Endothelial cell of umbilical vein (primary cell): ENCODE measurements around the gene MRPL47. TPM values are rescaled to one million over a fixed set of nuclear protein-coding genes. Genes with fewer than 3 reads are reported as not detected.

Experiments
- BruUV-seq: library from RNA; stranded (reverse); fragments of 400-500 nt; replicated peaks from 2 replicates; lab custom pipeline; 2021; lab: Mats Ljungman, UMichigan
- CTCF ChIA-PET: fragments of 300-600, 350-600 bp; sonication (Branson Sonifier 250); formaldehyde crosslinking; loops from one replicate; lab custom pipeline; 2021; ENCODE audit warnings: antibody characterized with exemption, inconsistent platforms; lab: Charles Lee
- POLR2A ChIA-PET: fragments of 300-600, 350-600 bp; sonication (Branson Sonifier 250); formaldehyde crosslinking; loops from one replicate; lab custom pipeline; 2021; ENCODE audit warnings: antibody characterized with exemption, inconsistent platforms; lab: Charles Lee
- DNase-seq: peaks from one replicate; pipeline ENCODE4 v3.0.0-alpha.2; 2011; ENCODE audit warnings: low read depth, low spot score
- FAIRE-seq: peaks from 2 replicates; lab custom pipeline; 2011; peaks lifted over from hg19 to GRCh38; lab: Jason Lieb, UNC
- H2AFZ ChIP-seq: 2 replicates; pipeline ENCODE4 v1.6.0; 2012; ENCODE audit warnings: low read depth, low read length, control low read depth, inconsistent platforms
- H3K27ac ChIP-seq: 2 replicates; pipeline ENCODE4 v1.5.1; 2011; ENCODE audit warnings: low read depth, mild to moderate bottlenecking, control low read depth, low read length, moderate library complexity; ENCODE audit not compliant: insufficient read depth
- H3K27me3 ChIP-seq, 2 experiments: 2 replicates each; pipeline versions ENCODE4 v1.6.0 to v1.6.1; 2011; ENCODE audit warnings: low read length in 2 of 2, mixed read lengths in 1 of 2; ENCODE audit not compliant: control insufficient read depth in 2 of 2, insufficient read depth in 2 of 2
- H3K36me3 ChIP-seq, 2 experiments: 2 replicates in 1 of 2; 3 replicates in 1 of 2; pipeline ENCODE4 v1.5.1; 2011; ENCODE audit warnings: low read length in 2 of 2, mild to moderate bottlenecking in 1 of 2, moderate library complexity in 1 of 2; ENCODE audit not compliant: control insufficient read depth in 2 of 2, insufficient read depth in 2 of 2; ENCODE audit errors: extremely low read depth in 1 of 2
- H3K4me1 ChIP-seq: 3 replicates; pipeline ENCODE4 v1.5.1; 2011; ENCODE audit warnings: mild to moderate bottlenecking, low read length; ENCODE audit not compliant: control insufficient read depth, insufficient read depth; ENCODE audit errors: extremely low read depth
- H3K4me2 ChIP-seq: 2 replicates; pipeline ENCODE4 v1.6.1; 2011; ENCODE audit warnings: low read length, control low read depth, mixed read lengths; ENCODE audit not compliant: insufficient read depth
- H3K4me3 ChIP-seq, 3 experiments: fragments of 200-600 bp in 1 of 3; sonication (generic), shearing (Covaris generic) in 1 of 3; replicated peaks in 1 of 3; 2 replicates each; pipeline ENCODE4 v1.5.1; 2011 to 2016; ENCODE audit warnings: control low read depth in 3 of 3, low read length in 3 of 3, mild to moderate bottlenecking in 2 of 3, inconsistent platforms in 1 of 3, low read depth in 1 of 3, moderate library complexity in 1 of 3; ENCODE audit not compliant: insufficient read depth in 1 of 3
- H3K79me2 ChIP-seq: 2 replicates; pipeline ENCODE4 v1.6.0; 2012; ENCODE audit warnings: low read length, inconsistent platforms; ENCODE audit not compliant: control insufficient read depth, insufficient read depth
- H3K9ac ChIP-seq: replicated peaks from 2 replicates; pipeline ENCODE3; 2011; ENCODE audit warnings: low read length, control low read depth; ENCODE audit not compliant: insufficient read depth; ENCODE audit errors: extremely low read depth
- H3K9me1 ChIP-seq: replicated peaks from 3 replicates; pipeline ENCODE4 v1.6.0; 2011; ENCODE audit warnings: mild to moderate bottlenecking, low read length; ENCODE audit not compliant: control insufficient read depth, insufficient read depth; ENCODE audit errors: extremely low read depth
- H3K9me3 ChIP-seq: replicated peaks from 2 replicates; pipeline ENCODE4 v1.5.1; 2012; ENCODE audit warnings: low read length, inconsistent platforms; ENCODE audit not compliant: control insufficient read depth, insufficient read depth
- H4K20me1 ChIP-seq: replicated peaks from 2 replicates; pipeline ENCODE3; 2011; ENCODE audit warnings: mild to moderate bottlenecking, low read length; ENCODE audit not compliant: control insufficient read depth, insufficient read depth; ENCODE audit errors: extremely low read depth
- CTCF ChIP-seq, 2 donors: IDR thresholded peaks; 1 replicate in 1 of 2; 2 replicates in 1 of 2; pipeline ENCODE4 v1.5.1; 2011; ENCODE audit warnings: low read length in 2 of 2, mild to moderate bottlenecking in 2 of 2, moderate library complexity in 2 of 2, control low read depth in 1 of 2, inconsistent platforms in 1 of 2, low read depth in 1 of 2; ENCODE audit not compliant: insufficient read depth in 1 of 2; ENCODE audit errors: extremely low read depth in 1 of 2
- EZH2 ChIP-seq: IDR thresholded peaks from 2 replicates; pipeline ENCODE4 v1.6.1; 2012; ENCODE audit warnings: borderline replicate concordance, low read depth, mild to moderate bottlenecking, moderate library complexity, low read length, inconsistent platforms; ENCODE audit not compliant: severe bottlenecking
- FOS ChIP-seq: IDR thresholded peaks from 2 replicates; pipeline ENCODE4 v1.6.1; 2011; ENCODE audit warnings: mild to moderate bottlenecking, low read length, moderate library complexity, borderline replicate concordance; ENCODE audit not compliant: insufficient read depth
- GATA2 ChIP-seq: IDR thresholded peaks from 2 replicates; pipeline ENCODE4 v1.7.0; 2011; ENCODE audit warnings: low read depth, mild to moderate bottlenecking, moderate library complexity, mixed read lengths, low read length; ENCODE audit not compliant: insufficient read length, insufficient read depth
- JUN ChIP-seq: IDR thresholded peaks from 2 replicates; pipeline ENCODE4 v1.6.1; 2011; ENCODE audit warnings: borderline replicate concordance, low read depth; ENCODE audit not compliant: insufficient read length, insufficient read depth
- MAX ChIP-seq: IDR thresholded peaks from 2 replicates; pipeline ENCODE4 v1.6.1; 2011; ENCODE audit not compliant: insufficient read depth, insufficient read length
- MYC ChIP-seq: IDR thresholded peaks from one replicate; pipeline ENCODE4 v1.6.1; 2011; ENCODE audit warnings: mild to moderate bottlenecking, low read depth, low read length
- POLR2A ChIP-seq: IDR thresholded peaks from 2 replicates; pipeline ENCODE4 v1.6.1; 2012; ENCODE audit warnings: low read depth, mild to moderate bottlenecking, control low read depth, low read length
- POLR2AphosphoS5 ChIP-seq: IDR thresholded peaks from 2 replicates; pipeline ENCODE4 v1.6.1; 2012; ENCODE audit warnings: low read depth, mild to moderate bottlenecking, control low read depth, low read length, moderate library complexity; ENCODE audit not compliant: insufficient read depth
- dilution Hi-C: fragments of 300-500 bp; cut with MboI; formaldehyde crosslinking; loops from one replicate; pipeline ENCODE4 v1.15.0; 2019; ENCODE audit warnings: low sequenced_read_pairs; ENCODE audit not compliant: extremely low pct_ligation_motif_present
- intact Hi-C: fragments of 100-400 bp; cut with micrococcal nuclease; formaldehyde crosslinking; loops from one replicate; pipeline ENCODE4 v1.10.0; 2022
- polyA plus RNA-seq, 4 experiments: library from polyadenylated mRNA; depleted of rRNA in 3 of 4; stranded (reverse) in 3 of 4; unstranded in 1 of 4; fragments of >200 nt; gene quantifications; 2 replicates each; pipeline versions ENCODE4 v1.2.1 to v1.2.3, GENCODE V29; 2011 to 2012; ENCODE audit warnings: missing spikeins in 1 of 4
- total RNA-seq: library from RNA; stranded (reverse); gene quantifications from 2 replicates; pipeline ENCODE4 v1.2.3, GENCODE V29; 2021

MRPL47 gene
- total and polyA plus RNA-seq, 2 donors (not counting 3 experiments of a cell fraction or from before 2014, with no cell fraction given), result 20.3 to 47.0 TPM

GRCh38 chr3:179562591-179563270, 41.7 kb downstream of the MRPL47 start, which contains the start of gene ACTL6A:
ACTL6A (plus strand) TSS chr3:179562926; CDS start chr3:179563093, 167 bp downstream.
- DNase-seq (peak; percentile 100), FAIRE-seq (peak; percentile 94)
- Histone ChIP-seq H2AFZ (peak within 1 kb of the TSS; percentile 83), H3K27ac (peak within 1 kb of the TSS; percentile 25), H3K79me2 (peaks cover 39% of the 10 kb centered on the region), H3K4me3 (peak within 1 kb of the TSS; percentile 55 to 75 (median 70)), H3K36me3 (no peaks in the 10 kb centered on the region), H3K4me1 (peaks cover 7% of the 10 kb centered on the region), H3K9me1 (no peaks in the 10 kb centered on the region), H4K20me1 (no peaks in the 10 kb centered on the region), H3K27me3 (no peaks in the 10 kb centered on the region), H3K9ac (peak within 1 kb of the TSS; percentile 64), H3K4me2 (peak within 1 kb of the TSS; percentile 88), H3K9me3 (no peaks in the 10 kb centered on the region)
- ChIA-PET POLR2A (interaction anchor here (0.6 to 1.2 kb wide), 4 partner anchors 42 to 216 kb away, joined by 3 to 4 read pairs (median 4); partner anchors contain the start of genes GNB4, MRPL47 and NDUFB5), CTCF (interaction anchor here (0.8 to 2.4 kb wide), 13 partner anchors 11 to 1033 kb away, joined by 3 to 16 read pairs (median 5); partner anchors contain the start of genes GNB4 and ZNF639)
- TF ChIP-seq POLR2A (peak; percentile 73), POLR2AphosphoS5 (peak; percentile 68), MAX (no peak), EZH2 (no peak), JUN (no peak), MYC (no peak), FOS (no peak), CTCF (IDR thresholded peaks at IDR 0.05; ENCODE audit: extremely low read depth in 1 of 2, insufficient read depth in 1 of 2, low read depth in 1 of 2, low read length in 2 of 2) (no peak), GATA2 (no peak)
- dilution Hi-C loops (no loop called here), intact Hi-C loops (loop anchor here (1.0 to 2.0 kb wide), 6 partner anchors 42 to 494 kb away; partner anchors contain the start of genes GNB4, MFN1, MRPL47 and NDUFB5)
- BruUV-seq, result no TSS peak
